OCI-LY1 (cell line): ENCODE data around the gene NODAL.

Experiments used
- H2AFZ ChIP-seq: fragments of 200-600 bp; sonication (generic), shearing (Covaris generic); 2 replicates; pipeline ENCODE4 v1.6.0; 2014; ENCODE audit warnings: antibody characterized with exemption, mild to moderate bottlenecking, low read length
- H3F3A ChIP-seq: fragments of 200-600 bp; sonication (generic), shearing (Covaris generic); 2 replicates; pipeline ENCODE4 v1.6.0; 2014; ENCODE audit warnings: mild to moderate bottlenecking, antibody characterized with exemption, low read length, moderate library complexity; ENCODE audit not compliant: insufficient read depth
- H3K27ac ChIP-seq: fragments of 200-600 bp; sonication (generic); 2 replicates; pipeline ENCODE4 v1.5.1; 2014; ENCODE audit warnings: low read length, mixed run types, mild to moderate bottlenecking, low read depth; ENCODE audit not compliant: poor library complexity, severe bottlenecking
- H3K27me3 ChIP-seq: fragments of 200-600 bp; sonication (generic); 2 replicates; pipeline ENCODE4 v1.6.0; 2014; ENCODE audit warnings: antibody characterized with exemption, mild to moderate bottlenecking, low read length, moderate library complexity; ENCODE audit not compliant: insufficient read depth
- H3K36me3 ChIP-seq: fragments of 200-600 bp; sonication (generic); 2 replicates; pipeline ENCODE4 v1.6.1; 2014; ENCODE audit warnings: mild to moderate bottlenecking, antibody characterized with exemption, low read length, moderate library complexity, mixed read lengths; ENCODE audit not compliant: insufficient read depth
- H3K4me1 ChIP-seq: fragments of 200-600 bp; sonication (generic); 2 replicates; pipeline ENCODE4 v1.5.1; 2014; ENCODE audit warnings: mild to moderate bottlenecking, low read length, moderate library complexity; ENCODE audit not compliant: insufficient read depth, severe bottlenecking
- H3K4me2 ChIP-seq: fragments of 200-600 bp; sonication (generic), shearing (Covaris generic); 2 replicates; pipeline ENCODE4 v1.6.1; 2014; ENCODE audit warnings: low read length
- H3K4me3 ChIP-seq: fragments of 200-600 bp; sonication (generic); 2 replicates; pipeline ENCODE4 v1.5.1; 2014; ENCODE audit warnings: low read length, low read depth, mild to moderate bottlenecking, mixed read lengths; ENCODE audit not compliant: poor library complexity, severe bottlenecking
- H3K79me2 ChIP-seq: fragments of 200-600 bp; shearing (Covaris generic); 2 replicates; pipeline ENCODE4 v1.6.1; 2016; ENCODE audit warnings: mixed run types, low read length, mixed read lengths; ENCODE audit not compliant: insufficient read depth
- H3K9ac ChIP-seq: fragments of 200-600 bp; sonication (generic), shearing (Covaris generic); 2 replicates; pipeline ENCODE4 v1.6.1; 2014; ENCODE audit warnings: mild to moderate bottlenecking, low read length, mixed read lengths
- H3K9me2 ChIP-seq: fragments of 200-600 bp; sonication (generic), shearing (Covaris generic); 2 replicates; pipeline ENCODE4 v1.6.1; 2014; ENCODE audit warnings: low read depth, mild to moderate bottlenecking, low read length, mixed read lengths
- H3K9me3 ChIP-seq: fragments of 200-600 bp; shearing (Covaris generic); 2 replicates; pipeline ENCODE4 v1.6.1; 2014; ENCODE audit warnings: low read length, mixed read lengths
- H4K20me1 ChIP-seq: fragments of 200-600 bp; sonication (generic), shearing (Covaris generic); 2 replicates; pipeline ENCODE4 v1.6.0; 2016; ENCODE audit warnings: mild to moderate bottlenecking, low read length; ENCODE audit not compliant: insufficient read depth
- EZH2 ChIP-seq: fragments of 200-600 bp; sonication (generic), shearing (Covaris generic); IDR thresholded peaks from 2 replicates; pipeline ENCODE4 v1.8.0; 2017; ENCODE audit warnings: borderline replicate concordance, mixed run types, mild to moderate bottlenecking, antibody characterized with exemption, low read length, moderate library complexity, mixed read lengths
- TF ChIP-seq, protein P1 (sequence below): fragments of 200-600 bp; sonication (generic), shearing (Covaris generic); IDR thresholded peaks from 2 replicates; pipeline ENCODE4 v1.5.1; 2017; ENCODE audit warnings: mild to moderate bottlenecking, antibody characterized with exemption, low read length, moderate library complexity, mixed read lengths

Gene NODAL

DNA sequence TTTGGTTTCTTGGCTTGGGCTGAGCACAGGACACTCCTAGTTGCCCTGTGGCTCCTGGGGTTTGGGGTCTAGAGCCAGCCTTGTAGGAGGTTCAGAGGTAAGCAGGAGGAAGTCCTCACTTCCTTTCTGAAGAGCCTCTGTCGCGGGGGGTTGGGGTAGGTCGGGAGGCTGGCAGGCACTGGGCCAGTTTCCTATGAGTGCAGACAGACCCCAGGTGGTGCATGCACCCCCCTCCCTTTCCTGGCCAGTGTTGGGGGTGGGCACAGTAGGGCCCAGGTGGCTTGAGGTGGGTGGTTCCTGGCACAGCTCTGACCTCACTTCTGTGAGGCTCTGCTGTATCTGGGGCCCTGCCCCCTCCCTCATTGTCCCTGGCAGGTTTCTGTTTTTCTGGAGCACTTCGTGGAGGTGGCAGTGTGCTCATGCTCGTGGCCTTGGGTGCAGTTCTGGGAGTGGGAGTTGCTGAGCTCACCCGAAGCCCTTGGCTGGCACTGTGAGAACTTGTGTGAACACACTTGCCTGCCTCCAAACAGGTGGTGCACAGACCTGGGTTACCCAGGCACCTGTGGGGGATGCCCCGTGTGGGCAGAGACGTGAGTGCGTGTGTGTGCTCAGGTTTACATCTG is 38.9 kb upstream of the NODAL start:
- Histone ChIP-seq H3K4me1 (peaks cover 64% of the 10 kb centered on the region), H3K9me3 (no peaks in the 10 kb centered on the region), H3F3A (no peaks in the 10 kb centered on the region), H3K4me2 (peak overlapping the region; percentile 73), H4K20me1 (no peaks in the 10 kb centered on the region), H3K36me3 (peaks cover 48% of the 10 kb centered on the region), H3K9me2 (no peaks in the 10 kb centered on the region), H3K27ac (peak overlapping the region; percentile 96), H3K9ac (peak overlapping the region; percentile 94), H3K27me3 (no peaks in the 10 kb centered on the region), H3K79me2 (peaks cover 28% of the 10 kb centered on the region), H3K4me3 (peak overlapping the region; percentile 91), H2AFZ (no peak overlapping the region)
- TF ChIP-seq, protein P1, sequence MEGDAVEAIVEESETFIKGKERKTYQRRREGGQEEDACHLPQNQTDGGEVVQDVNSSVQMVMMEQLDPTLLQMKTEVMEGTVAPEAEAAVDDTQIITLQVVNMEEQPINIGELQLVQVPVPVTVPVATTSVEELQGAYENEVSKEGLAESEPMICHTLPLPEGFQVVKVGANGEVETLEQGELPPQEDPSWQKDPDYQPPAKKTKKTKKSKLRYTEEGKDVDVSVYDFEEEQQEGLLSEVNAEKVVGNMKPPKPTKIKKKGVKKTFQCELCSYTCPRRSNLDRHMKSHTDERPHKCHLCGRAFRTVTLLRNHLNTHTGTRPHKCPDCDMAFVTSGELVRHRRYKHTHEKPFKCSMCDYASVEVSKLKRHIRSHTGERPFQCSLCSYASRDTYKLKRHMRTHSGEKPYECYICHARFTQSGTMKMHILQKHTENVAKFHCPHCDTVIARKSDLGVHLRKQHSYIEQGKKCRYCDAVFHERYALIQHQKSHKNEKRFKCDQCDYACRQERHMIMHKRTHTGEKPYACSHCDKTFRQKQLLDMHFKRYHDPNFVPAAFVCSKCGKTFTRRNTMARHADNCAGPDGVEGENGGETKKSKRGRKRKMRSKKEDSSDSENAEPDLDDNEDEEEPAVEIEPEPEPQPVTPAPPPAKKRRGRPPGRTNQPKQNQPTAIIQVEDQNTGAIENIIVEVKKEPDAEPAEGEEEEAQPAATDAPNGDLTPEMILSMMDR: no peak
- TF ChIP-seq EZH2: no peak

DNA sequence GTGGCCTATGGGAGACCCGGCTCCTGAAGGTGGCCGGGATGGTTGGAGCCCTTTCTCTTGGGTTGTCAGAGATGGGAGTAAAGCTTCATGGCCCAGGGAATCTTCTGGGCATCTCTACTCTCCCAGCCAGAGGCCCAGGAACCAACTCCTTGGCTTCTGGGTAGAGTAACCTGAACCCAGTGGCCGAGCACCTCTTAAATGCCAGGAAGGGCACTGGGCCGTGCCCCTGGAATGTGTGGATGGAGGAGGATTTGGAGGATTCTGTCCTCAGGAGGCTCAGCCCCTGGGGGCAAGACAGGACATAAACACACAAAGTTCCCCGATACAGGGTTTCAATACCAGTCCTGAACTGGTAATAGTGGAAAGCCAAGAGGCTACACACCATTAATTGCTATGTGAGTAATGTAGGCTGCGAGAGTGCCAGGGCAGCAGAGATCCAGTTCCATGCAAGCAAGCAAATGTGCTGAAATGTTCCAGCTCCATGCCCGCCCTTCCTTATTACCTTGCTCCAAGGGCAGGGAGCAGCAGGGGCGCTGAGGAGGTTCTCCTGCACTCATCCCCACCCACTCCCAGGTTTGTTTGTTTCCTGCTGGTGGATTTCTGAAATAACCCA is 38.3 kb upstream of the NODAL start:
- Histone ChIP-seq H3K4me2 (peak overlapping the region; percentile 73), H3K79me2 (peaks cover 28% of the 10 kb centered on the region), H3K36me3 (peaks cover 43% of the 10 kb centered on the region), H3K27me3 (no peaks in the 10 kb centered on the region), H3K9ac (peak overlapping the region; percentile 94), H3K9me2 (no peaks in the 10 kb centered on the region), H3K9me3 (no peaks in the 10 kb centered on the region), H4K20me1 (no peaks in the 10 kb centered on the region), H3F3A (no peaks in the 10 kb centered on the region), H2AFZ (no peak overlapping the region), H3K4me1 (peaks cover 64% of the 10 kb centered on the region), H3K4me3 (peak overlapping the region; percentile 91), H3K27ac (peak overlapping the region; percentile 96)
- no peak for TF ChIP-seq EZH2
- TF ChIP-seq, protein P1: no peak

DNA sequence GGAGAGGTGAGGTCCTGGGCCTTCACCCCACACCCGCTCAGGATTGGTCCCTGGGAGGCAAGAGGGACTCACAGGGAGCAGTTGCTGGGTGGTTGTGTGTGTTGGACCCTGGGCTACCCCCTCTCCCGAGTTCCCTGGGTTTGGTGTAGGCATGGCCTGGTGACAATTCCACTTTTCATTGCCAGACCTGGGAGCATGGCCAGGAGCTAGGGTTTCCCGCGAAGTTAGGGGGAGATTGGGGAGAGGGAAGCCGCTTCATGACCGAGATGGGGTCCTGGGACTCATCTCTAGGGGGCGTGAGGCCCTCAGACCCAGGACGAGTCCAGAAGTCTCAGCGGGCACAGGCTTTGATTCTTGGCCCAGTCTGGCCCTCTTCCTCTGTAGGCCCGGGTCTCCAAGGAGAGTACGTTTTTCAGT is 37.7 kb upstream of the NODAL start:
- no peaks in the 10 kb centered on the region for H3F3A ChIP-seq
- no peaks in the 10 kb centered on the region for H4K20me1 ChIP-seq
- H3K79me2 ChIP-seq: peaks cover 28% of the 10 kb centered on the region
- peaks cover 58% of the 10 kb centered on the region for H3K4me1 ChIP-seq
- no peaks in the 10 kb centered on the region for H3K9me2 ChIP-seq
- H3K9ac ChIP-seq: peak overlapping the region; percentile 94
- H3K4me2 ChIP-seq: peak overlapping the region; percentile 73
- H2AFZ ChIP-seq: no peak overlapping the region
- no peaks in the 10 kb centered on the region for H3K9me3 ChIP-seq
- peak overlapping the region; percentile 96 for H3K27ac ChIP-seq
- no peak for TF ChIP-seq EZH2
- TF ChIP-seq, protein P1: peak; percentile 58; the same call in 1 of the 2 replicates
- H3K27me3 ChIP-seq: no peaks in the 10 kb centered on the region
- H3K4me3 ChIP-seq: peak overlapping the region; percentile 91
- peaks cover 37% of the 10 kb centered on the region for H3K36me3 ChIP-seq
